ENCODE data around the gene MYLK2.

The MYLK2 gene

DNA sequence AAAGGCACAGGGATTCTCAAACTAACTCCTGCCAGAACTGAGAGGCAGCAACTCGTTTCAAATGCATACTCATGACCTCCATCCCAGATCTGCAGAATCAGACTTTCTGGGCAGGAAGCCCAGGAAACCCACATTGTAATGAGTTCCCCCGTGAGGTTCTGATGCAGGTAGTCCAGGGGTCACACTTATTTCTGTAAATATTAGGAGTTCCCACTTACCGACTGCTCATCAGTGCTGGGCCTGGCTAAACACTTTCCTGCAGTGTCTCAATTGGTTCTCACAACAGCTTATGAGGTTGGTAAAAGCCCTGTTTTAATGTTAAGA, 39.6 kb downstream of the MYLK2 start:
- ATAC-seq = no peak
- TF ChIP-seq, protein P1, sequence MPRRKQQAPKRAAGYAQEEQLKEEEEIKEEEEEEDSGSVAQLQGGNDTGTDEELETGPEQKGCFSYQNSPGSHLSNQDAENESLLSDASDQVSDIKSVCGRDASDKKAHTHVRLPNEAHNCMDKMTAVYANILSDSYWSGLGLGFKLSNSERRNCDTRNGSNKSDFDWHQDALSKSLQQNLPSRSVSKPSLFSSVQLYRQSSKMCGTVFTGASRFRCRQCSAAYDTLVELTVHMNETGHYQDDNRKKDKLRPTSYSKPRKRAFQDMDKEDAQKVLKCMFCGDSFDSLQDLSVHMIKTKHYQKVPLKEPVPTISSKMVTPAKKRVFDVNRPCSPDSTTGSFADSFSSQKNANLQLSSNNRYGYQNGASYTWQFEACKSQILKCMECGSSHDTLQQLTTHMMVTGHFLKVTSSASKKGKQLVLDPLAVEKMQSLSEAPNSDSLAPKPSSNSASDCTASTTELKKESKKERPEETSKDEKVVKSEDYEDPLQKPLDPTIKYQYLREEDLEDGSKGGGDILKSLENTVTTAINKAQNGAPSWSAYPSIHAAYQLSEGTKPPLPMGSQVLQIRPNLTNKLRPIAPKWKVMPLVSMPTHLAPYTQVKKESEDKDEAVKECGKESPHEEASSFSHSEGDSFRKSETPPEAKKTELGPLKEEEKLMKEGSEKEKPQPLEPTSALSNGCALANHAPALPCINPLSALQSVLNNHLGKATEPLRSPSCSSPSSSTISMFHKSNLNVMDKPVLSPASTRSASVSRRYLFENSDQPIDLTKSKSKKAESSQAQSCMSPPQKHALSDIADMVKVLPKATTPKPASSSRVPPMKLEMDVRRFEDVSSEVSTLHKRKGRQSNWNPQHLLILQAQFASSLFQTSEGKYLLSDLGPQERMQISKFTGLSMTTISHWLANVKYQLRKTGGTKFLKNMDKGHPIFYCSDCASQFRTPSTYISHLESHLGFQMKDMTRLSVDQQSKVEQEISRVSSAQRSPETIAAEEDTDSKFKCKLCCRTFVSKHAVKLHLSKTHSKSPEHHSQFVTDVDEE (CRISPR knock-in tag; IDR thresholded peaks at IDR 0.05) = no peak
- no peak for TF ChIP-seq ESRRG (CRISPR knock-in tag; IDR thresholded peaks at IDR 0.05)
- TF ChIP-seq TCF4 (CRISPR knock-in tag; IDR thresholded peaks at IDR 0.05; ENCODE audit: borderline replicate concordance) = no peak
- no peak for TF ChIP-seq OSR1 (CRISPR knock-in tag; IDR thresholded peaks at IDR 0.05)
- TF ChIP-seq ZNF70 (CRISPR knock-in tag; IDR thresholded peaks at IDR 0.05) = no peak
- TF ChIP-seq, protein P2, sequence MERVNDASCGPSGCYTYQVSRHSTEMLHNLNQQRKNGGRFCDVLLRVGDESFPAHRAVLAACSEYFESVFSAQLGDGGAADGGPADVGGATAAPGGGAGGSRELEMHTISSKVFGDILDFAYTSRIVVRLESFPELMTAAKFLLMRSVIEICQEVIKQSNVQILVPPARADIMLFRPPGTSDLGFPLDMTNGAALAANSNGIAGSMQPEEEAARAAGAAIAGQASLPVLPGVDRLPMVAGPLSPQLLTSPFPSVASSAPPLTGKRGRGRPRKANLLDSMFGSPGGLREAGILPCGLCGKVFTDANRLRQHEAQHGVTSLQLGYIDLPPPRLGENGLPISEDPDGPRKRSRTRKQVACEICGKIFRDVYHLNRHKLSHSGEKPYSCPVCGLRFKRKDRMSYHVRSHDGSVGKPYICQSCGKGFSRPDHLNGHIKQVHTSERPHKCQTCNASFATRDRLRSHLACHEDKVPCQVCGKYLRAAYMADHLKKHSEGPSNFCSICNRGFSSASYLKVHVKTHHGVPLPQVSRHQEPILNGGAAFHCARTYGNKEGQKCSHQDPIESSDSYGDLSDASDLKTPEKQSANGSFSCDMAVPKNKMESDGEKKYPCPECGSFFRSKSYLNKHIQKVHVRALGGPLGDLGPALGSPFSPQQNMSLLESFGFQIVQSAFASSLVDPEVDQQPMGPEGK (CRISPR knock-in tag; IDR thresholded peaks at IDR 0.05; ENCODE audit: borderline replicate concordance) = no peak
- no peak for TF ChIP-seq ZNF565 (CRISPR knock-in tag; conservative IDR thresholded peaks at IDR 0.05; ENCODE audit: low read depth)
- TF ChIP-seq, protein P3, sequence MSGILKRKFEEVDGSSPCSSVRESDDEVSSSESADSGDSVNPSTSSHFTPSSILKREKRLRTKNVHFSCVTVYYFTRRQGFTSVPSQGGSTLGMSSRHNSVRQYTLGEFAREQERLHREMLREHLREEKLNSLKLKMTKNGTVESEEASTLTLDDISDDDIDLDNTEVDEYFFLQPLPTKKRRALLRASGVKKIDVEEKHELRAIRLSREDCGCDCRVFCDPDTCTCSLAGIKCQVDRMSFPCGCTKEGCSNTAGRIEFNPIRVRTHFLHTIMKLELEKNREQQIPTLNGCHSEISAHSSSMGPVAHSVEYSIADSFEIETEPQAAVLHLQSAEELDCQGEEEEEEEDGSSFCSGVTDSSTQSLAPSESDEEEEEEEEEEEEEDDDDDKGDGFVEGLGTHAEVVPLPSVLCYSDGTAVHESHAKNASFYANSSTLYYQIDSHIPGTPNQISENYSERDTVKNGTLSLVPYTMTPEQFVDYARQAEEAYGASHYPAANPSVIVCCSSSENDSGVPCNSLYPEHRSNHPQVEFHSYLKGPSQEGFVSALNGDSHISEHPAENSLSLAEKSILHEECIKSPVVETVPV (CRISPR knock-in tag; IDR thresholded peaks at IDR 0.05) = no peak
- TF ChIP-seq CSDC2 (CRISPR knock-in tag; IDR thresholded peaks at IDR 0.05) = no peak
- TF ChIP-seq ARNTL (CRISPR knock-in tag; IDR thresholded peaks at IDR 0.05; ENCODE audit: borderline replicate concordance, low read depth) = no peak
- TF ChIP-seq TOX (CRISPR knock-in tag; IDR thresholded peaks at IDR 0.05; ENCODE audit: borderline replicate concordance) = no peak
- TF ChIP-seq GLIS3 (CRISPR knock-in tag; IDR thresholded peaks at IDR 0.05) = no peak

DNA sequence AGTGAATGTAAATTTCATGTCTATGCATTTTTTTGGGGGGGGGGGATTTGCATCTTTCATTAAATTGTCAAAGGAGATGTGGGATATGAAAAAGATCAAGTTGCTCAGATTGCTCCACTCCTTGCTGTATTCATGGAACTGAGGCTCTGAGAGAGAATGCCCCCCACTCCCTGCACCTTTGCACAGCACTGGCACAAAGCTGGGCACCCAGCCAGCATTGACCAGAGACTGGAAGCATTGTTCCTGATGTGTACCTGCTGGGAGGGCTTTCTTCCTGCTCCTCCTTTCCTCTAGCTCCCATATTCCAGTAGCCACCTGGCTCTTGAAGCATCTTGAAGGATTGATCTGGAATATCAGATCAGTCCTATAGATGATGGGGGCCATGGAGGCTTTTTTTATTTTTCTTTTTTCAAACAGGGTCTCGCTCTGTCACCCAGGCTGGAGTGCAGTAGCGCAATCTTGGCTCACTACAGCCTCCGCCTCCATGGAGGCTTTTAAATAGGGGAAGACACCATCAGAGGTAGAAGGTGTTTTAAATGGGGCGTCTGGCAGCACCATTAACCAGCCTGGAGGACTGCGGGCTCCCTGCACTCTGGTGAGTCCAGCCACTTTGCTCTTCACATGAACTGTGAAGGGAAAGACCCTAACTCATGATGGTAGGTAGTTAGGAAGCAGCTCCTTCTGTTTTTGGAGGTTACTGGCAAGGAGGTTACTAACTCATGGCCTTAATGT, 40.3 kb downstream of the MYLK2 start:
- TF ChIP-seq, protein P4, sequence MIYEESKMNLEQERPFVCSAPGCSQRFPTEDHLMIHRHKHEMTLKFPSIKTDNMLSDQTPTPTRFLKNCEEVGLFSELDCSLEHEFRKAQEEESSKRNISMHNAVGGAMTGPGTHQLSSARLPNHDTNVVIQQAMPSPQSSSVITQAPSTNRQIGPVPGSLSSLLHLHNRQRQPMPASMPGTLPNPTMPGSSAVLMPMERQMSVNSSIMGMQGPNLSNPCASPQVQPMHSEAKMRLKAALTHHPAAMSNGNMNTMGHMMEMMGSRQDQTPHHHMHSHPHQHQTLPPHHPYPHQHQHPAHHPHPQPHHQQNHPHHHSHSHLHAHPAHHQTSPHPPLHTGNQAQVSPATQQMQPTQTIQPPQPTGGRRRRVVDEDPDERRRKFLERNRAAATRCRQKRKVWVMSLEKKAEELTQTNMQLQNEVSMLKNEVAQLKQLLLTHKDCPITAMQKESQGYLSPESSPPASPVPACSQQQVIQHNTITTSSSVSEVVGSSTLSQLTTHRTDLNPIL (CRISPR knock-in tag; IDR thresholded peaks at IDR 0.05; ENCODE audit: low read depth) = no peak
- TF ChIP-seq, protein P3 (CRISPR knock-in tag; IDR thresholded peaks at IDR 0.05) = no peak
- ATAC-seq = no peak

DNA sequence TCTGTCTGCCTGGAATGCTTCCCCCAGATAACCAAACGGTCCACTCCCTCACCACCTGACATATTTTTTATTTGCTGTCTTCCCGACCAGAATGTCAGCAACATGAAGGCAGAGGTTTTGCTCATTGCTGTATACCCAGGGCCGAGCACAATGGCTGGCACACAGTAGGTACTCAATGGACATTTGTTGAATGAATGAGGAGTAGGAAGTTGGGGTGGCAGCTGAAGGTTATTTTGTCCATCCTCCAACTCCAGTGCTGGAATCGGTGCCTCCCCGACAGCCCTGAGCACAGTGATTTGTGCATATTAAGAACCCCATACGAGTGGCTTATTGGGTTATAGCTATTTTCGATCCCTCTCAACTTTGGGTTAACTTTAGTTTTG, 40.8 kb downstream of the MYLK2 start:
- ATAC-seq = no peak
- TF ChIP-seq ESRRG (CRISPR knock-in tag; IDR thresholded peaks at IDR 0.05) = no peak
- TF ChIP-seq, protein P4 (CRISPR knock-in tag; IDR thresholded peaks at IDR 0.05; ENCODE audit: low read depth) = no peak
- no peak for TF ChIP-seq SNAI2 (CRISPR knock-in tag; IDR thresholded peaks at IDR 0.05)
- TF ChIP-seq, protein P2 (CRISPR knock-in tag; IDR thresholded peaks at IDR 0.05; ENCODE audit: borderline replicate concordance) = no peak
- TF ChIP-seq BACH2 (CRISPR knock-in tag; IDR thresholded peaks at IDR 0.05; ENCODE audit: borderline replicate concordance) = no peak
- TF ChIP-seq ARNTL (CRISPR knock-in tag; IDR thresholded peaks at IDR 0.05; ENCODE audit: borderline replicate concordance, low read depth) = no peak
- TF ChIP-seq TOX (CRISPR knock-in tag; IDR thresholded peaks at IDR 0.05; ENCODE audit: borderline replicate concordance) = no peak
- TF ChIP-seq ZC3H10 (CRISPR knock-in tag; IDR thresholded peaks at IDR 0.05) = no peak
- TF ChIP-seq OSR1 (CRISPR knock-in tag; IDR thresholded peaks at IDR 0.05) = no peak
- TF ChIP-seq PPARA (CRISPR knock-in tag; IDR thresholded peaks at IDR 0.05; ENCODE audit: borderline replicate concordance) = no peak
- TF ChIP-seq, protein P5, sequence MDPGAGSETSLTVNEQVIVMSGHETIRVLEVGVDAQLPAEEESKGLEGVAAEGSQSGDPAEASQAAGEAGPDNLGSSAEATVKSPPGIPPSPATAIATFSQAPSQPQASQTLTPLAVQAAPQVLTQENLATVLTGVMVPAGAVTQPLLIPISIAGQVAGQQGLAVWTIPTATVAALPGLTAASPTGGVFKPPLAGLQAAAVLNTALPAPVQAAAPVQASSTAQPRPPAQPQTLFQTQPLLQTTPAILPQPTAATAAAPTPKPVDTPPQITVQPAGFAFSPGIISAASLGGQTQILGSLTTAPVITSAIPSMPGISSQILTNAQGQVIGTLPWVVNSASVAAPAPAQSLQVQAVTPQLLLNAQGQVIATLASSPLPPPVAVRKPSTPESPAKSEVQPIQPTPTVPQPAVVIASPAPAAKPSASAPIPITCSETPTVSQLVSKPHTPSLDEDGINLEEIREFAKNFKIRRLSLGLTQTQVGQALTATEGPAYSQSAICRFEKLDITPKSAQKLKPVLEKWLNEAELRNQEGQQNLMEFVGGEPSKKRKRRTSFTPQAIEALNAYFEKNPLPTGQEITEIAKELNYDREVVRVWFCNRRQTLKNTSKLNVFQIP (CRISPR knock-in tag; IDR thresholded peaks at IDR 0.05; ENCODE audit: borderline replicate concordance, low read depth) = no peak
- no peak for TF ChIP-seq ZFP30 (CRISPR knock-in tag; IDR thresholded peaks at IDR 0.05)
- no peak for TF ChIP-seq ZFP3 (CRISPR knock-in tag; IDR thresholded peaks at IDR 0.05)
- no peak for TF ChIP-seq ZNF70 (CRISPR knock-in tag; IDR thresholded peaks at IDR 0.05)
- TF ChIP-seq GLIS3 (CRISPR knock-in tag; IDR thresholded peaks at IDR 0.05) = no peak
- TF ChIP-seq ZNF565 (CRISPR knock-in tag; conservative IDR thresholded peaks at IDR 0.05; ENCODE audit: low read depth) = no peak

Data from SK-N-SH treated with all-trans-retinoic acid at 6 μM for 48 hours (cell line).